Loucy (cell line): Measurements from ENCODE around the gene ARHGEF17.

Experiments
- EZH2phosphoT487 ChIP-seq: fragments of 200-600 bp; IDR thresholded peaks from 2 replicates; pipeline ENCODE4 v1.6.1; 2018; ENCODE audit warnings: antibody characterized with exemption, mild to moderate bottlenecking, moderate library complexity, borderline replicate concordance
- TF ChIP-seq, protein P1 (sequence below): fragments of 200-600 bp; sonication (generic); conservative IDR thresholded peaks from 2 replicates; pipeline ENCODE4 v1.5.1; 2014; ENCODE audit warnings: mild to moderate bottlenecking, antibody characterized with exemption, low read length

DNA sequence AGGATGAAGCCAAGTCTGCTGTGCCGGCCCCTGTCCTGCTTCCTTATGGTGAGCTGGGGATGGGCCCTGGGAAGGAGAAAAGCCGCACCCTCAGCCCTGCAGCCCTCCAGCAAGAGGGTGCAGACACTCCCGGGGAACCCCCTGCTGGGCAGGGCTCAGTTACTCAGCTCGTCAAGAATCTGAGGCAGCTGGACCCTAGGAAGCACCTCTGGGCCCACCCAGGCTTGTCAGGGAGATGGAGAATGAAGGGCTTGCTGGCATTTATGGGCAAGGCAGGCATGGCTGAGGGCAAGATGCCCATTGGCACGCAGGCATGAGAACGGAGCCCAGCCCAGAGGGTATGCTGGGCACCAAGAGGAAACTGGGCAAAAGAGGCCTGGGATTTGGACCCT, 81.1 kb downstream of the ARHGEF17 start:
- TF ChIP-seq, protein P1, sequence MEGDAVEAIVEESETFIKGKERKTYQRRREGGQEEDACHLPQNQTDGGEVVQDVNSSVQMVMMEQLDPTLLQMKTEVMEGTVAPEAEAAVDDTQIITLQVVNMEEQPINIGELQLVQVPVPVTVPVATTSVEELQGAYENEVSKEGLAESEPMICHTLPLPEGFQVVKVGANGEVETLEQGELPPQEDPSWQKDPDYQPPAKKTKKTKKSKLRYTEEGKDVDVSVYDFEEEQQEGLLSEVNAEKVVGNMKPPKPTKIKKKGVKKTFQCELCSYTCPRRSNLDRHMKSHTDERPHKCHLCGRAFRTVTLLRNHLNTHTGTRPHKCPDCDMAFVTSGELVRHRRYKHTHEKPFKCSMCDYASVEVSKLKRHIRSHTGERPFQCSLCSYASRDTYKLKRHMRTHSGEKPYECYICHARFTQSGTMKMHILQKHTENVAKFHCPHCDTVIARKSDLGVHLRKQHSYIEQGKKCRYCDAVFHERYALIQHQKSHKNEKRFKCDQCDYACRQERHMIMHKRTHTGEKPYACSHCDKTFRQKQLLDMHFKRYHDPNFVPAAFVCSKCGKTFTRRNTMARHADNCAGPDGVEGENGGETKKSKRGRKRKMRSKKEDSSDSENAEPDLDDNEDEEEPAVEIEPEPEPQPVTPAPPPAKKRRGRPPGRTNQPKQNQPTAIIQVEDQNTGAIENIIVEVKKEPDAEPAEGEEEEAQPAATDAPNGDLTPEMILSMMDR = no peak
- no peak for TF ChIP-seq EZH2phosphoT487
